ENCODE results near the gene ONECUT1.

DNA sequence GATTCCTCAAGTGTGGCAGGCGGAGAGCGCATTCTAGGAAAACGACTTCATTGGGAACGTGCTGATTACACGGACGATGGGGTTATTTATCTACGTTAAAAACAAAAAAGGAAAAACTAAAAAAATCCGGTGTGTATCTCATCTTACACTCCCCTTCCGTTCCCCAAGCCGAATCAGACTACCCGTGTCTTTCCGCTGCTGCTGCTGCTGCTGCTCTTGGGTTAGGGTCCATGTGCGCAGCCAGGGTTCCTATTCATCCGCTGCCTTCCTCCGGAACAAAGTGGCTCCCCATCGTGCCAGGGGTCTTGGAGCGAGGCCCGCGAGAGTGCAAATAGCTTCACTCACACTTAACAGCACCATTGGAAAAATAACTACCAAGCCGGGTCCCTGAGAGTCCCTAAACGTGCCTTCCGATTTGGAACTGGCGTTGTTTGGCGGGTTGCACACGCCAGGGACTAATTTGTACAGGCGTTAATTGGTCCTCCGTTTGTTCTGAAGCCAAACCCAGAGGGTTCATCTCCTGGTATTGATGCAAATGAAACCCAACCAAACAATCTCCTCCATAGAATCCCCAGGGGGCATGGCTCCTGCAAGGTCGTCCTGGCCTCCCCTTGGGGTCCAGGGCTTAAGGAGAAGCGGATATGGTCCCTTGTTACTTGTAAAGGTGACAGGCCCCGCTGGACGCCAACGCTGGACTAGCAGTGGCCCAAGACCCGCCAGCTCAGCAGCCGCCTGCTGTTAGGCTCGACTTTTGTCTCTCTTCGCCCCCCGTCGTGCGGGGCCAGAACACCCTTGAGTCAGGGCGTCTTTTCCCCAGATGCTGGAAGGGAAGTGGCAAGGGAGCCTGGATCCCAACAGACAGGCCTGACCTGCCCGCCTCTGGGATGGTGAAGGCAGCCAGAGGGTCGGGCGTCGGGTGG lies 11.0 kb upstream of the ONECUT1 start:
- TF ChIP-seq POLR2A (IDR thresholded peaks at IDR 0.05; ENCODE audit: low read depth, low read length) (no peak), TAF1 (IDR thresholded peaks at IDR 0.05; ENCODE audit: low read depth, low read length) (no peak), SPI1 (IDR thresholded peaks at IDR 0.05; ENCODE audit: low read depth, low read length) (no peak), POLR2AphosphoS5 (IDR thresholded peaks at IDR 0.05; ENCODE audit: low read depth, low read length) (no peak), PAX5 (IDR thresholded peaks at IDR 0.05; ENCODE audit: insufficient read depth, low read length, severe bottlenecking) (no peak)
